ENCODE results near the gene MCFD2.

DNA sequence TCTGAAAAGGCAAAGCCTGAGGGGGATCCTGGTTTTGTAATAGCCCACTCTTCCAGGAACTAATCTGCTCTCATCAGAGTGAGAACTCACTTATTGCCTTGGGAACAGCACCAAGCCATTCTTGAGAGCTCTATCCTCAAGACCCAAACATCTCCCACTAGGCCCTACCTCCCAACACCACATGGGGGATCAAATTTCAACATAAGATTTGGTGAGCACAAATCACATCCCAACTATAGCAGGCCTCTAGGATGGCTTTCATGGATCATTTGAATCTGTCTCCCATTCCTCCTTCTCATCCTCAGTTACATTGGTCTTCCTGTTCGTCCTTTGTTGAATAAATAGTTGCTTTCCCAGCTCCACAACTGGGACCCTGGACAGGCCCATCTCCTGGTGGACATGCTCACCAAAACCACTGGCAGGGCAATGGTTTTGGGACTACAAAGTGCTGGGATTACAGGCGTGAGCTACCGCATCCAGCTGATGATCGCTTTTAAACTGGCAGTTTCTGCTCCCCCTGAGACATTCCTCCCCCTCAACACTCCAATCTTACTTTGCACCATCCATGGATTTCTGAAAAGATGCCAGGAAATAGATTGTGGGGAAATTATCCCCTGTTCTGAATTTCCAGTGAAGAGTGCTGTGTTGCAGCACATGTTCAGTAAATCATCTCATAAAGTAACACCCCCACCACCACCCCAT lies 42.6 kb downstream of the MCFD2 start:
- TF ChIP-seq CTCF (IDR thresholded peaks at IDR 0.05): no peak
- no peak for TF ChIP-seq POLR2A (IDR thresholded peaks at IDR 0.05)
